Astrocyte of the spinal cord (primary cell): ENCODE results near the gene MED8.
A peak's percentile ranks its signal among the peaks of the same experiment; 100 is the strongest.

Source experiments
- DNase-seq: peaks from one replicate; pipeline ENCODE4 v3.0.0; 2011; ENCODE audit warnings: low read depth, low spot score
- H3K4me3 ChIP-seq: 2 replicates; pipeline ENCODE4 v1.5.1; 2011; ENCODE audit warnings: low read depth, mild to moderate bottlenecking, low read length, moderate library complexity
- CTCF ChIP-seq: IDR thresholded peaks from 2 replicates; pipeline ENCODE4 v1.5.1; 2012; ENCODE audit warnings: low read depth, mild to moderate bottlenecking, low read length, inconsistent platforms
- in situ Hi-C: cut with HindIII; loops from 2 replicates; pipeline ENCODE4 v1.10.0; 2017; ENCODE audit warnings: low sequenced_read_pairs

MED8 gene

GRCh38 chr1:43367026-43367903, 22.3 kb downstream of the MED8 start:
- no peak for TF ChIP-seq CTCF
- in situ Hi-C loops = no loop called here
- H3K4me3 ChIP-seq = peak overlapping the region; percentile 81
- no peak for DNase-seq

GRCh38 chr1:43366601-43367025, 23.0 kb downstream of the MED8 start:
- no peak for TF ChIP-seq CTCF
- H3K4me3 ChIP-seq = peak overlapping the region; percentile 81
- in situ Hi-C loops = no loop called here
- DNase-seq = no peak

GRCh38 chr1:43366179-43366578, 23.4 kb downstream of the MED8 start:
- TF ChIP-seq CTCF = no peak

DNA sequence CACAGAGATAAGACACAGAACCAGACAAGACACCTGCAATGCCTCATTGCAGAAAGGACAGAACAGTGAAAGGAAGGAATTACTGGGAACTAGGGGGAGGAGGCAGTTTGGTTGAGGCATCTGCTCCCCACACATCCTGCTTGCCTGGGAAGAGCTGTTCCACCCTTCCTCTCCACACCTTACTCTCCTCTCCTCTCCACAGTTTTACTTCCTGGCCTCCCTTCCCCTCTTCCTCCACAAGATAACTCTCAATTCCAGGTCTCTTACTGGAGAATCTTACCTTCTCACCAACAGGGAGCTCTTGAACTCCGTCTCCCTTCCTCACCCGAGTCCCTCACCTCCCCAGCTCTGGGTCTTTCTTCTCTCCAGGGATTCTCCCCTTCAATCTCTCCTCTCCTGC, 23.9 kb downstream of the MED8 start:
- DNase-seq = no peak
- in situ Hi-C loops = no loop called here
- H3K4me3 ChIP-seq = no peak overlapping the region
- TF ChIP-seq CTCF = no peak

More at GRCh38 chr1:43366179-43366578, 23.4 kb downstream of the MED8 start:
- DNase-seq = no peak
- peak overlapping the region; percentile 81 for H3K4me3 ChIP-seq
- in situ Hi-C loops = no loop called here

DNA sequence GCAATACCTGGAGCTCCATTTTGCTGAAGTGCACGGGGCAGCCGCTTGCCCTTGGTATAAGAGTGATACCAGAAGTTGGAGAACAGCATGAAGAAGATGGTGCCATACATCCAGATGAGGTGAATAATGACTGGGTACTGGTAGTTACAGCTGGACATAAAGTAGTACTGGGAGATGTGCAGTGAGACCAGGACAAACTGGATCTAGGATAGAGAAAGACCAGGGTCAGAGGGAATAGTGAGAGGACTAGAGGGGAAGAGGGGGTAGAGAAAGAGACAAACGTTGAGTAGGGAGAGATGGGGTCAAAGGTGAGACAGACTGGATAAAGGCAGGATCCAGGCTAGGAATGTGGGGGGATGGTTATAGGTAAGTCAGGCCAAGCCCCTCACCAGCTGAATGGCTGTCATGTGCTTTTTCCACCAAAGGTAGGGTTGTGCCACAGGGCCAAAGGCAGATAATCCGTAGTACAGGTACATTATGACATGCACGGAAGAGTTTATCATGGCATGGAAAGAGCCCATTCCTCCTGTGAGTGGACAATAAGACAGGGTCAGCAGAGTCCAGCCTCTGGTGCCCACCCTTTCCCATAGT, 25.6 kb downstream of the MED8 start:
- in situ Hi-C loops = no loop called here
- TF ChIP-seq CTCF = no peak
- DNase-seq = no peak
- no peak overlapping the region for H3K4me3 ChIP-seq

- no peak for DNase-seq
- no peak overlapping the region for H3K4me3 ChIP-seq
- in situ Hi-C loops = no loop called here
- TF ChIP-seq CTCF = no peak
Observed at GRCh38 chr1:43363283-43363934, 26.2 kb downstream of the MED8 start.
